Neuron (in vitro differentiated cells): ENCODE results near the gene CCDC12.

Experiments
- H2AFZ ChIP-seq: one replicate; pipeline ENCODE4 v1.6.1; 2013; ENCODE audit warnings: low read depth, mild to moderate bottlenecking, inconsistent platforms, low read length, moderate library complexity
- H3K27me3 ChIP-seq: one replicate; pipeline ENCODE4 v1.6.1; 2013; ENCODE audit warnings: low read length; ENCODE audit not compliant: insufficient read depth
- H3K36me3 ChIP-seq: one replicate; pipeline ENCODE4 v1.6.1; 2013; ENCODE audit warnings: low read length; ENCODE audit not compliant: insufficient read depth
- H3K4me1 ChIP-seq: one replicate; pipeline ENCODE4 v1.6.1; 2013; ENCODE audit warnings: low read length; ENCODE audit not compliant: insufficient read depth
- H3K4me3 ChIP-seq: 2 replicates; pipeline ENCODE4 v1.5.1; 2013; ENCODE audit warnings: mild to moderate bottlenecking, low read length, moderate library complexity
- H3K9me3 ChIP-seq: one replicate; pipeline ENCODE4 v1.6.1; 2013; ENCODE audit warnings: low read length

The CCDC12 gene

GRCh38 chr3:46976326-46977190, at the start of gene CCDC12:
Gene CCDC12, minus strand, starts transcription at chr3:46976745. Its CDS starts 13 bp downstream, at chr3:46976732.
- peak within 1 kb of the TSS; percentile 60 for H3K4me3 ChIP-seq
- H3K4me1 ChIP-seq = peaks cover 6% of the 10 kb centered on the region
- H2AFZ ChIP-seq = peak within 1 kb of the TSS; percentile 49
- H3K27me3 ChIP-seq = no peaks in the 10 kb centered on the region
- H3K9me3 ChIP-seq = no peaks in the 10 kb centered on the region
- H3K36me3 ChIP-seq = no peaks in the 10 kb centered on the region

DNA sequence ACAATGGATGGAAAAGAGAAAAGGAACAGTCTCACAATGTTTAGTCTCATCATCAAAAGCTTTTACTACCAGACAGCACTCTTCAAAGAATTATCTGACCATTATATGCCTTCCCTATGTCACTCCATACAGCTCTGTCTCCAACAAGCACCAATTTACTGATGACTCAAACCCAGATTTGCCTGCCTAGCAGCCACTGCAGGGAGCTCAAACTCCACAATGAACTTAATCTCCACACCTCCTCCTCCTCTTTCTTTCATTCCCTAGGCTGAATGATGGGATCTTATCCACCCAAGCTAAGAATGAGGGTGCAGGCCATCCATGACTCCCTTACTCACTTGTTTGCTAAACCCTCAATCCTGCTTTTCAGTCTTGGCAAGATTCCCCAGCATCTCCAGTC, 48.4 kb upstream of the CCDC12 start:
- H2AFZ ChIP-seq = no peak overlapping the region
- H3K27me3 ChIP-seq = no peaks in the 10 kb centered on the region
- no peaks in the 10 kb centered on the region for H3K9me3 ChIP-seq
- no peaks in the 10 kb centered on the region for H3K4me1 ChIP-seq
- H3K4me3 ChIP-seq = no peak overlapping the region
- H3K36me3 ChIP-seq = peaks cover 17% of the 10 kb centered on the region

- Histone ChIP-seq H3K27me3 (no peaks in the 10 kb centered on the region), H3K4me3 (no peak overlapping the region), H2AFZ (no peak overlapping the region), H3K36me3 (peaks cover 29% of the 10 kb centered on the region), H3K4me1 (no peaks in the 10 kb centered on the region), H3K9me3 (no peaks in the 10 kb centered on the region)
Measured at GRCh38 chr3:47022641-47023071, 46.1 kb upstream of the CCDC12 start.

GRCh38 chr3:47020311-47020710, 43.8 kb upstream of the CCDC12 start:
- Histone ChIP-seq H3K9me3 (no peaks in the 10 kb centered on the region), H3K36me3 (peaks cover 45% of the 10 kb centered on the region), H3K4me3 (no peak overlapping the region), H2AFZ (no peak overlapping the region), H3K27me3 (no peaks in the 10 kb centered on the region), H3K4me1 (no peaks in the 10 kb centered on the region)

DNA sequence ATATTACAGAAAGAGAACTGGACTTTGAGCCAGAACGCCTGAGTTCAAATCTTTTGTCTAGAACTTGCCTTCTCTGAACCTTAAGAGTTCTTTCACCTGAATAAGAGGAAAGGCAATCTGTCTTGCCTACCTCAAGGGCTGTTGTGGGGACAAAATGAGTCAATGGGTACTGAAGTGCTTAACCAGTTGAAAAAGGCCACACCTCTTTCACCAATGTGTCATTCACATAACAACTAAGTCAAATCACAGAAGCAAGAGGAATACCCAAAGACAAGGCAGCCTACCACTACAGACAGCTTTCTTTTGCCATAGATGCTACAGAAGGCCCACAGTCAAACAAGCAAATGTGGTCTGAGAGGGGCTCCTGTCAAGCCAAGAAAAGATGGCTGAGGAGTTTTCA, 42.7 kb upstream of the CCDC12 start:
- peaks cover 50% of the 10 kb centered on the region for H3K36me3 ChIP-seq
- H3K4me1 ChIP-seq = no peaks in the 10 kb centered on the region
- no peak overlapping the region for H3K4me3 ChIP-seq
- no peaks in the 10 kb centered on the region for H3K9me3 ChIP-seq
- H3K27me3 ChIP-seq = no peaks in the 10 kb centered on the region
- H2AFZ ChIP-seq = no peak overlapping the region

- Histone ChIP-seq H3K36me3 (peaks cover 52% of the 10 kb centered on the region), H3K27me3 (no peaks in the 10 kb centered on the region), H3K4me1 (no peaks in the 10 kb centered on the region), H3K9me3 (no peaks in the 10 kb centered on the region), H3K4me3 (no peak overlapping the region), H2AFZ (no peak overlapping the region)
Measured at GRCh38 chr3:47018269-47018611, 41.7 kb upstream of the CCDC12 start.

GRCh38 chr3:47017504-47018268, 41.1 kb upstream of the CCDC12 start:
- H3K4me1 ChIP-seq = no peaks in the 10 kb centered on the region
- H3K27me3 ChIP-seq = no peaks in the 10 kb centered on the region
- H2AFZ ChIP-seq = no peak overlapping the region
- peaks cover 52% of the 10 kb centered on the region for H3K36me3 ChIP-seq
- H3K9me3 ChIP-seq = no peaks in the 10 kb centered on the region
- H3K4me3 ChIP-seq = no peak overlapping the region

DNA sequence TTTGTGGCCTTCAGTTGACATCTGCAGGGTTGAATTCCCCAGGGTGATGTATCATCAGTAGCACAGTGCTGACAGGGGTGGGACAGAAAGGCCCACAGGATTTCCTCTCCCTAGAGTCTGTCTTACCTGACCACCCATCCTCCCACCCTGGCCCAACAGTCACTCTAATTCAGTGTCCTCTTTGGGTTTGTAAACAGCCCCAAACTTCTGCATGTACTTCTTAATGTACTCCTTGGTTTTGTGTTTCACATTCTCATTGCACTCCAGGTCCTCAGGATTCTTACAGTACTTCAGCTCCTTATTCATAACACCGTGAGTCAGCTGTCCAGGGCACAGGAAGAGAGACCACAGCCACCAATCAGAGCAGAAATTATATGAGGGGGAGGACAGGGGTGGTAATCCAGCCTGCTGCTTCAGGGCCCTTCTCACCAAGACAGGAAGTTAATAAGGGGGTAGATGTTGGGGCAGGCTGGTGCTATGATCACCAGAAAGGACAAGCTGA, 40.4 kb upstream of the CCDC12 start:
- peaks cover 56% of the 10 kb centered on the region for H3K36me3 ChIP-seq
- H3K27me3 ChIP-seq = no peaks in the 10 kb centered on the region
- H3K4me3 ChIP-seq = no peak overlapping the region
- H3K4me1 ChIP-seq = no peaks in the 10 kb centered on the region
- no peak overlapping the region for H2AFZ ChIP-seq
- H3K9me3 ChIP-seq = no peaks in the 10 kb centered on the region

DNA sequence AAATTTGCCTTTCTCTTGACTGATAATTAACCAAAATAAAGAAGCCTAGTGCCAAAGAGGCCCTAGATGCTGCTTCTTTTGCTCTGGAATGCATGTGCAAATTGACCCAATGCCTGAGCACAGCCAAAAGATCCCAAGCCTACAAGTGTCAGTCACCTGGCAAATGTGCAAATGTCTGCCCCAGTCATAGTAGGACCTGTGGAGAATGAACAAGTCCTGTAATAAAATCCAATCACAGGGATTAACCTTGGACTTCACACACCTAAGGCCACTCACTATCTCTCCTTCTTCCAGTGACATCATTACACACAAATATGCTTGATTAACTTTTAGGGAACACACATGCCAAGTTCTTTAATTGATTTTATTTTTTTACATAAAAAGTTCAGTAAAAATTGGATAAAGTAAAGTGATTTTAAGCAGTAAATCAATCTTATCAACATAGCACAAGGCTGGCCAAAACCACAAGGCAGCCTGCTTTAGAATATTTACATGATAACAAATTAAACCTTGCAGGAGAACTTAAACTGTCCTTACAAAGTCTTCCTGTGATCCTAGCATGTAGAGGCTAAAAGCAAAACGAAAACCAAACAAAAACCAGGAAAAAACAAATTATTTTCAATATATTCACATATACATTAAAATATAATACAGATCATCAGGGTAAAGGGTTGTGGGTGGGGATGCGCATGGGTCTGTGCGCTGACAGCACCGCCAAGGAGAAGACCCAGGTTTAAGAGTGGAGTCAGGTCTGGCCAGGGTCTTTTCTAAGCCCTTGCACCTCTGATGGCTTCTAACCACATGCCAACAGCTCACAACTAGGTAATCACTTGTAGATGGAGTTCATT, 39.8 kb upstream of the CCDC12 start:
- Histone ChIP-seq H3K9me3 (no peaks in the 10 kb centered on the region), H3K4me1 (no peaks in the 10 kb centered on the region), H3K27me3 (no peaks in the 10 kb centered on the region), H3K36me3 (peaks cover 56% of the 10 kb centered on the region), H3K4me3 (no peak overlapping the region), H2AFZ (no peak overlapping the region)

DNA sequence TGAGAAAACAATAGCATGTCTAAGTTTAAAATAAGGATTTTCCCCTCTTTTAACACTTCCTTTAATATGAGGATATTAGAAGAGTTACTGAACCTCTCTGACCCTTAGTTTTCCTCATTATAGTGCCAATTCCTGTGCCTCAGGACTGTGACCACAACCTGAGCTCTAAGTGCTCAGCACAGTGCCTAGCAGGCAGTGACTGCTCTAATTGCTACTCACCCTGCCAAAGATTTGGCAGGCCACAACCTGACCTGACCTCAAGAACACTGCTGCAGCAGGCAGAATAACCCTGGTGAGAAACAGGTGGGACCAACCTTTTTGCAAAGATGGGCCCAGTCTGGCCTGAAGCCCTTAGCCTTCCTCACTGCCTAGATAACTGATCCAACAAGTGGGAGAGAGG, 38.6 kb upstream of the CCDC12 start:
- H3K27me3 ChIP-seq = no peaks in the 10 kb centered on the region
- H3K4me3 ChIP-seq = no peak overlapping the region
- peaks cover 56% of the 10 kb centered on the region for H3K36me3 ChIP-seq
- peaks cover 1% of the 10 kb centered on the region for H3K9me3 ChIP-seq
- H2AFZ ChIP-seq = no peak overlapping the region
- H3K4me1 ChIP-seq = no peaks in the 10 kb centered on the region

DNA sequence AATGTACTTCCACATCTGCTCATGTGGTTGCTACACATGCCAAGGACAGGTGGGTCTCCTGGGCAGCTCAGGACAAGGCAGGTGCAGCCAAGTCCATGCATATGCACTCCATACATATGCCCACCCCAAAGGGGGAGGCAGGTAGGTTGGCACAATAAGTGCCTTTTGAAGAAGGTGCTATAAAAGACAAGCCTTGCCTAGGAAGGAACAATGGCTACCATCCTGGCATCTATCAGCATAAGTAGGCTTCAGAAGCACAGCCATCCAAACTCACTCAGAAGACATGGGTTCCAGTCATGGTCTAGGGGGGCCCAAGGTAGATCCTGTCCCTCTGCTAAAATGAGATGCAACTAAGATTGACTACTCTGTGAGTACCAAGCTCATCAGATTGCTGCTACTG, 37.5 kb upstream of the CCDC12 start:
- Histone ChIP-seq H3K4me1 (no peaks in the 10 kb centered on the region), H3K4me3 (no peak overlapping the region), H2AFZ (no peak overlapping the region), H3K9me3 (peaks cover 1% of the 10 kb centered on the region), H3K36me3 (peaks cover 45% of the 10 kb centered on the region), H3K27me3 (no peaks in the 10 kb centered on the region)

DNA sequence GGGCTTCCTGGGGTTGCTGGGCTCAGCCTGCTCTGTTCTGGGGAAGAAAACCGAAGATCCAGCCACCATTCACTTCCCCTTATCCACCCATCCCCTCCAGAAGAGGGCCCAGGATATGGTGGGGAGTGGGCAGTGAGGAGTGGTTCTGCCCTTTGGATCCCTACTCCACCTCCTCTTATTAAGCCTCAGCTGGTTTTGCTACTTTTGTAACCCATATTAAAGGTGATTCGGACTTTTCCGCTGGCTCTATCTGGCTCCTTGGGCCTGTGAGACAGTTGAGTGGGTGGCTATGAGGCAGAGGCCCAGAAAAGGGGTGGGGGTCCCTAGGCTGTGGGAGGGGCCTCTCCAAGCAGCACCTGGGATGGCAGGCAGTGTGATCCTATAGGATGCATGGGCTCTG, 36.7 kb upstream of the CCDC12 start:
- no peak overlapping the region for H3K4me3 ChIP-seq

More for the DNA sequence above, 36.7 kb upstream of the CCDC12 start:
- H2AFZ ChIP-seq = no peak overlapping the region
- no peaks in the 10 kb centered on the region for H3K27me3 ChIP-seq
- H3K9me3 ChIP-seq = peaks cover 1% of the 10 kb centered on the region
- H3K36me3 ChIP-seq = peaks cover 37% of the 10 kb centered on the region
- H3K4me1 ChIP-seq = no peaks in the 10 kb centered on the region
